GM12865 (cell line): ENCODE results near the gene NEDD4L.
"Not testable (repeated sequence)": the region's sequence is repeated elsewhere in the genome, so short reads cannot be mapped to it uniquely, and the experiment has no call there.

ENCODE experiments used
- DNase-seq: peaks from one replicate; pipeline ENCODE4 v3.0.0; 2010; ENCODE audit warnings: low read depth
- H3K4me3 ChIP-seq: 2 replicates; pipeline ENCODE4 v1.5.1; 2011; ENCODE audit warnings: mild to moderate bottlenecking, low read depth, low read length, control low read depth
- CTCF ChIP-seq: IDR thresholded peaks from 2 replicates; pipeline ENCODE4 v1.5.1; 2011; ENCODE audit warnings: low read length, control low read depth, low read depth, inconsistent platforms; ENCODE audit not compliant: insufficient read depth; ENCODE audit errors: missing control alignments

Gene NEDD4L

GRCh38 chr18:58279504-58280175 is 235.6 kb downstream of the NEDD4L start:
- no peak overlapping the region for H3K4me3 ChIP-seq
- DNase-seq: no peak
- no peak for TF ChIP-seq CTCF

GRCh38 chr18:58280191-58280590 is 236.2 kb downstream of the NEDD4L start:
- DNase-seq: no peak

GRCh38 chr18:58282872-58283271 is 238.8 kb downstream of the NEDD4L start:
- not testable (repeated sequence) for H3K4me3 ChIP-seq, DNase-seq

More at GRCh38 chr18:58280191-58280590, 236.2 kb downstream of the NEDD4L start:
- no peak for TF ChIP-seq CTCF
- no peak overlapping the region for H3K4me3 ChIP-seq

- H3K4me3 ChIP-seq: no peak overlapping the region
- TF ChIP-seq CTCF: no peak
- DNase-seq: no peak
Observed at GRCh38 chr18:58284699-58285448, 240.8 kb downstream of the NEDD4L start.

- no peak for DNase-seq
- no peak for TF ChIP-seq CTCF
- no peak overlapping the region for H3K4me3 ChIP-seq
Observed at GRCh38 chr18:58285449-58286130, 241.6 kb downstream of the NEDD4L start.

GRCh38 chr18:58286632-58287352 is 242.8 kb downstream of the NEDD4L start:
- TF ChIP-seq CTCF: no peak
- DNase-seq: no peak
- no peak overlapping the region for H3K4me3 ChIP-seq
